ENCODE results near the gene ARHGAP10. TPM values are rescaled to one million over a fixed set of nuclear protein-coding genes. Genes with fewer than 3 reads are reported as not detected.

The ARHGAP10 gene
- total and polyA plus RNA-seq, 10 of the 15 experiments (the other 5 are each of a cell fraction or from before 2014, with no cell fraction given) = 1.3 to 25.8 (median 17.2) TPM

- Histone ChIP-seq H3K9me3 (replicated peaks; ENCODE audit: control insufficient read depth, insufficient read depth, low read length) (no peaks in the 10 kb centered on the region), H3K79me2 (ENCODE audit: control insufficient read depth, insufficient read depth, low read length) (no peaks in the 10 kb centered on the region), H3K9ac (ENCODE audit: control insufficient read depth, insufficient read depth, low read length) (no peak overlapping the region), H2AFZ (ENCODE audit: control insufficient read depth, low read depth, low read length) (no peak overlapping the region), H3K4me1 (ENCODE audit: control insufficient read depth, insufficient read depth, low read length) (peaks cover 7% of the 10 kb centered on the region; the same call in 1 of the 2 replicates), H3K27me3 (replicated peaks in 1 of 2; ENCODE audit: control insufficient read depth in 2 of 2, insufficient read depth in 2 of 2, low read length in 1 of 2) (no peaks in the 10 kb centered on the region), H4K20me1 (ENCODE audit: control insufficient read depth, insufficient read depth) (no peaks in the 10 kb centered on the region), H3K36me3 (ENCODE audit: control insufficient read depth in 2 of 2, insufficient read depth in 2 of 2, low read length in 1 of 2) (peaks cover 0 to 26% of the 10 kb centered on the region in 2 experiments; a peak in 3 of 4 replicates), H3K4me3 (no peak overlapping the region), H3K4me2 (ENCODE audit: control insufficient read depth, insufficient read depth) (no peak overlapping the region), H3K27ac (ENCODE audit: control insufficient read depth, insufficient read depth) (no peak overlapping the region)
- ChIA-PET RAD21 (ENCODE audit: unreplicated experiment) (no interaction called here), SMC1A (ENCODE audit: uncharacterized antibody, unreplicated experiment) (interaction anchor here (1.1 to 1.5 kb wide), 3 partner anchors 10 to 22 kb away, joined by 4 to 5 read pairs (median 4); no protein-coding TSS in a partner anchor), CTCF (interaction anchor here (0.7 kb wide), 1 partner anchor 19 kb away, joined by 3 read pairs; no protein-coding TSS in a partner anchor), POLR2A (no interaction called here)
- in situ Hi-C loops (cut with MboI) = no loop called here
- ATAC-seq (no peak), DNase-seq (ENCODE audit: low read depth, low spot score) (no peak), FAIRE-seq (no peak)
- BruUV-seq (replicated peaks) = no TSS peak
- 84% methylated on average over 3 of the region's 3 CpGs for WGBS (ENCODE audit: insufficient coverage, insufficient replicate concordance, low lambda C conversion rate, missing lambda C conversion rate)
- intact Hi-C loops (cut with micrococcal nuclease; ENCODE audit: unreplicated experiment) = no loop called here
- TF ChIP-seq ZNF384 (IDR thresholded peaks at IDR 0.05; ENCODE audit: borderline replicate concordance, low read depth, low read length) (no peak), REST (IDR thresholded peaks at IDR 0.05; ENCODE audit: low read depth, low read length) (no peak), NFXL1 (IDR thresholded peaks at IDR 0.05; ENCODE audit: borderline replicate concordance) (no peak), PAX5 (IDR thresholded peaks at IDR 0.05; ENCODE audit: borderline replicate concordance, low read depth, low read length) (no peak), GATAD2B (conservative IDR thresholded peaks at IDR 0.05; ENCODE audit: low read depth) (no peak), CEBPZ (IDR thresholded peaks at IDR 0.05; ENCODE audit: low read depth, low read length) (no peak), NBN (IDR thresholded peaks at IDR 0.05) (no peak), RAD21 (IDR thresholded peaks at IDR 0.05; ENCODE audit: insufficient read depth, low read depth, low read length) (no peak), SMAD5 (IDR thresholded peaks at IDR 0.05; ENCODE audit: low read depth) (no peak), FOXM1 (IDR thresholded peaks at IDR 0.05; ENCODE audit: low read depth, low read length) (no peak), NR2F1 (conservative IDR thresholded peaks at IDR 0.05) (no peak), RUNX3 (IDR thresholded peaks at IDR 0.05; ENCODE audit: low read length) (no peak), MLLT1 (IDR thresholded peaks at IDR 0.05) (no peak)
Observed at GRCh38 chr4:147965056-147965455, 233.2 kb downstream of the ARHGAP10 start.

All from GM12878 (cell line).